Mesodermal cell (in vitro differentiated cells): ENCODE measurements around the gene MAN1B1.
"Not testable (repeated sequence)": the region's sequence is repeated elsewhere in the genome, so short reads cannot be mapped to it uniquely, and the experiment has no call there.

Experiments used
- H3K27ac ChIP-seq: 2 replicates; pipeline ENCODE4 v1.7.0; 2013; ENCODE audit warnings: mild to moderate bottlenecking, low read depth, low read length, moderate library complexity; ENCODE audit not compliant: severe bottlenecking
- H3K36me3 ChIP-seq: 2 replicates; pipeline ENCODE4 v1.7.1; 2013; ENCODE audit warnings: mild to moderate bottlenecking, low read length, moderate library complexity; ENCODE audit not compliant: control insufficient read depth, insufficient read depth
- H3K4me1 ChIP-seq: one replicate; pipeline ENCODE4 v1.7.1; 2013; ENCODE audit warnings: mild to moderate bottlenecking, low read length; ENCODE audit not compliant: insufficient read depth, control insufficient read depth, poor library complexity, severe bottlenecking
- H3K4me3 ChIP-seq: 2 replicates; pipeline ENCODE4 v1.7.0; 2013; ENCODE audit warnings: low read length, control low read depth, mild to moderate bottlenecking; ENCODE audit not compliant: insufficient read depth, poor library complexity, severe bottlenecking; ENCODE audit errors: extremely low read depth
- H3K9me3 ChIP-seq: 2 replicates; pipeline ENCODE4 v1.7.1; 2013; ENCODE audit warnings: mild to moderate bottlenecking, low read length, moderate library complexity; ENCODE audit not compliant: control insufficient read depth
- WGBS, 2 experiments: methylation state at CpG; one replicate each; pipeline ENCODE4 v1.1.5; 2013; ENCODE audit warnings: missing lambda C conversion rate in 2 of 2; ENCODE audit not compliant: insufficient coverage in 2 of 2; 5-methylcytosine and 5-hydroxymethylcytosine counted together

Gene MAN1B1

DNA sequence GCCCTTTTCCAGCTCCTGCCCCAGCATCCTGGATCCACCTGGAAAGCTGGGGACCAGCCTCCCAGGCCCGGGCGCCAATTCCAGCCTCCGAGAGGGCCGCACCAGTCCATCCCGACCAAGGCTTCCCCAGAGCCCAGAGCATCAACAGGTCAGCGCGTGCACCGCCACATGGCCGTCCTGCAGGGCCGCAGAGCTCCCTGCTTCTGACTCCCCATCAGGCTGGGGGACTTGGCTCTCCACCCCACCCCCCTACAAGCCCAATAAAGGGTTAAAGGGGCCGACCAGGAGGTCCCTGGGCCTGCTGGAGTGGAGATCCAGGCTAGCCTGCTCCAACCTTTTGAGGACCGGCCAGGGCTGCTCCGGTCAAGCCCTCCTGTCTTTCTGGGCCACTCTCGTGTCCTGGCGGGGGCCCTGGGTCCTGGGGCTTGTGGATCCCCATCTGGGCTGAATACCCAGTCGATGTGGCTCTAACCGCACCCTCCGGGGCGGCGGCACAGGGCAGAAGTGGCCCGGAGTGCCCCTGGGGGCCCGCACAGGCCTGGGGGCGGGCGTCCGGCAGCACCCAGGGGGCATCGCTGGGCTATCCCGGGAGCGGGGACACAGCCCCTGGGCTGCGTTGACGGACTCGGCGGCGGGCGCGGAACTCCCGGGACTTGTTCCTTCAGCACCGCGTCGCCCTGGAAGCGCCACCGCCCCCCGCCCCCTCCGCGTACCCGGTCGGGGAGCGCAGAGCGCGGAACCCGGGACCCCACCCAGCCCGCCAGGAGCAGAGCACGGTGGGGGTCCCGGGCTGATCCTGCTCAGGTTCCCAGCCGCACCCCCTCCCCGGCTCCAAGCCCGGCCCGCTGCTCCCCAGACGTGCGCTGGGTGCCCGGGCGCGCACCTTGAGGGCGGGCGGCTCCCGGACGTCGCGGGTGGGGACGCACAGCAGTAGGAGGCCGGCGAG lies 33.5 kb upstream of the MAN1B1 start:
- Histone ChIP-seq H3K27ac (no peak overlapping the region), H3K4me1 (peaks cover 2% of the 10 kb centered on the region), H3K4me3 (no peak overlapping the region), H3K36me3 (no peaks in the 10 kb centered on the region), H3K9me3 (no peaks in the 10 kb centered on the region)
- 15 to 16% methylated on average over 47 to 70 of the region's 71 CpGs for WGBS, 2 experiments

DNA sequence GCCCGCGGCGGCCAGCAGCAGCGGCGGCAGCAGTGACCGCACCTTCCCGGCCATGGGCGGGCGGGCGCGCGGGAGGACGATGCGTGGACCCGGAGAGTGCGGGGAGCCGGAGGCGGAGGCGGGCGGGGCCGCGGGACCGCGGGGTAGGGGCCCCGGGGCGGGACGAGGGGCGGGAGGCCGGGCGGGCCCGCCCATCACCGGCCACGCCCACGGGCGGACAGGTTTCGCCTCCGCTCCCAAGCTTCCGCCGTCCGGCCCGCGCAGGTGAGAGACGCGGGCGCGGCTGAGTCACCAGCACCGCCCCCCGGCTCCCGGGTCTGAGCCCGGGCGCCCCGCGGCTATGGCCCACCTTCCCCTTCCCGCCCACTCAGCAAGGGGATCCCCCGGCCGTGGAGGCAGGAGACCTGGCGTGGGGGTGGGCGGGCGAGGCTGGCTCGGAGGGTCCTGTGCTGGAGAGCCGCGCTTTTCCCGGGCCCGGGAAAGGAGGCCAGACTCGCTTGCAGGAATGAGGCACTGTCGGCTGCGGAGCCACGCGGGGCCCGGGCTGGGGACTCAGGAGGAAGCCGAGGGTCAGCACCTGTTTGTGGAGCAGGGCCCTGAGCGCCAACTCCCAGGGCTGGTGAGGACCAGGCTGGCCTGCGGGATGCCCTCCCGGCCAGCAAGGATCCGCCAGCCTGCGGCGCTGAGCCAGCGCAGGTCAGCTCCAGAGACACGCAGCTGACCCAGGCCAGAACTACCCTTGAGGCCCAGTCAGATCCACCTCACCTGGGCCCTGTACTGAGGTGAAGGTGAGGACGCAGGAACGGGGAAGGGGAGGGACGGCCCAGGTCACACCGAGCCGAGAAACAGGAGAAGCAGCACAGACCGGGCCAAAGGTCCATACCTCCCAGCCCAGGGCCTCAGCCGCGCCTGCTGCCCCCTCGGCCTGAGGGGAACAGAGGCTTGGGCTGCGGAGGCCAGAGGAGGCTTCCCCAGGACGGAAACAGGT lies 32.5 kb upstream of the MAN1B1 start, which contains the start of gene ENTPD2:
TSS of gene ENTPD2 (minus strand) at position 118 of the 988 bp plus-strand sequence. CDS start at position 54, 64 bp downstream.
- Histone ChIP-seq H3K36me3 (no peaks in the 10 kb centered on the region), H3K27ac (no peak within 1 kb of the TSS), H3K9me3 (no peaks in the 10 kb centered on the region), H3K4me1 (peaks cover 2% of the 10 kb centered on the region), H3K4me3 (no peak within 1 kb of the TSS)
- 24% methylated on average over 68 to 75 of the region's 90 CpGs for WGBS, 2 experiments

DNA sequence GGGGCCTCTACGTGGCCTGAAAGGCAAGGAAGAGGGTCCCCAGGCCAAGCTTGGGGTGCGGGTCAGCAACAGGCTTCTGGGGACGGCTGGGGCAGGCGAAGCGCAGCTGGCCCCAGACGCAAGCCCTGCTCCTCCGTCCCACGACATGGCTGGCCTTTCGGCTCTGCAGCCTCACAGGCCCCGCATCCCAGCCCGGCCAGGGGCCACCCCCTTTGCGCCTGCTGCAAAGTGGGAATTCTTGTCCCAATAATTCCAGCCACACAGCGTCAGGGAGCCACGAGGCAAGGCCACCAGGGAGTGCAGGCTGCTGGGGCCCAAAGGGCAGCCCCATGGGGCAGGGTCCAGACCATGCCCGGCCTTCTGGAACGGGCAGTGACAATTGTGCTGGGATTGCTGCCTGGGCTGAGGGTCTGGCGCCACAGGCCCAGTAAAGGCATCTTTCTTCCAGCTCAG lies 31.8 kb upstream of the MAN1B1 start:
- H3K4me3 ChIP-seq = no peak overlapping the region
- H3K4me1 ChIP-seq = peaks cover 2% of the 10 kb centered on the region
- no peaks in the 10 kb centered on the region for H3K9me3 ChIP-seq
- WGBS, 2 experiments = 91 to 92% methylated on average over 16 to 17 of the region's 17 CpGs
- no peaks in the 10 kb centered on the region for H3K36me3 ChIP-seq
- no peak overlapping the region for H3K27ac ChIP-seq

DNA sequence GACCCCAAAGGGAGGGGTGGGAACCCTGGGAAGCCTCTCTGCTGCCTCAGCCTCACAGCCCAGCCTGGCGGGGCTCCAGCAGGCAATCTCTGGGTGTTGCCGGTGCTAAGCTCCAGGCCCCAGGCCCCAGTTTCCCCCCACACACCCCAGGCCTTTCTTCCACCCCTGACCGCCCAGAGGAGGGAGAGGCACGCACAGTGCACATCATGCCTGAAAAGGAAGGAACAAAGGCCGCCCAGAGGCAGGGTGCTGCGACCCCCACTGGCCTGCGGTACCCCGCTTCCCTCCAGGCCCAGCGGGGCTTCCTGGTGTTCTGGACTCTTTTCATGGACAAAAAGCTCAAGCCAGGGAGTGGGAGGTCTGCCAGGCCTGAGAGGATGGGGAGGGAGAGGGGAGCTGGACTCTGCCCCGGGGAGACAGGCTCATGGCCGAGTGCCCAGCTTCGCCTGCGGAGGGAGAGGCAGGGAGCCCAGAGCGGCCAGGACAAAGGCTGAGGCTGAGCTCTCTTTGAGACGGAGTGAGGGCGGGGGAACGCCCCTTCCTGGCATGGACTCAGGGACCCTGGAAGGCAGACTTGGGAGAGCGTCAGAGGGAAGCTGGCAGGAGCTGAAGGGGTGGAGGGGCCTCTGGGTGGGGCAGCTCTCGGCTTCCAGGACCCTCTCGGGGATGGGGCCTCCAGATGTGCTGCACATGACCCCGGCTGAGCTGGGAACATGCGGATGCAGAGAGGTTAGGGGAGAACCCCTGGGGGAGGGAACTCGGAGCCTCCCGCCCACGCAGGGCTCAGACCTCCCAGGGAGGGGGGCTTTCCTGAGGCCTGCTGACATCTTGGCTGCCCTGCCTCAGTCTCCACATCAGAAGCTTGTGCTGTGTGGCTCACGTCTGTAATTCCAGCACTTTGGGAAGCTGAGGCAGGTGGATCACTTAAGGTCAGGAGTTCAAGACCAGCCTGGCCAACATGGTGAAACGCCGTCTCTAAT lies 31.1 kb upstream of the MAN1B1 start:
- Histone ChIP-seq H3K9me3 (no peaks in the 10 kb centered on the region), H3K4me1 (peaks cover 2% of the 10 kb centered on the region), H3K27ac (no peak overlapping the region), H3K36me3 (no peaks in the 10 kb centered on the region), H3K4me3 (no peak overlapping the region)
- WGBS, 2 experiments = 78 to 83% methylated on average over 16 to 27 of the region's 28 CpGs

DNA sequence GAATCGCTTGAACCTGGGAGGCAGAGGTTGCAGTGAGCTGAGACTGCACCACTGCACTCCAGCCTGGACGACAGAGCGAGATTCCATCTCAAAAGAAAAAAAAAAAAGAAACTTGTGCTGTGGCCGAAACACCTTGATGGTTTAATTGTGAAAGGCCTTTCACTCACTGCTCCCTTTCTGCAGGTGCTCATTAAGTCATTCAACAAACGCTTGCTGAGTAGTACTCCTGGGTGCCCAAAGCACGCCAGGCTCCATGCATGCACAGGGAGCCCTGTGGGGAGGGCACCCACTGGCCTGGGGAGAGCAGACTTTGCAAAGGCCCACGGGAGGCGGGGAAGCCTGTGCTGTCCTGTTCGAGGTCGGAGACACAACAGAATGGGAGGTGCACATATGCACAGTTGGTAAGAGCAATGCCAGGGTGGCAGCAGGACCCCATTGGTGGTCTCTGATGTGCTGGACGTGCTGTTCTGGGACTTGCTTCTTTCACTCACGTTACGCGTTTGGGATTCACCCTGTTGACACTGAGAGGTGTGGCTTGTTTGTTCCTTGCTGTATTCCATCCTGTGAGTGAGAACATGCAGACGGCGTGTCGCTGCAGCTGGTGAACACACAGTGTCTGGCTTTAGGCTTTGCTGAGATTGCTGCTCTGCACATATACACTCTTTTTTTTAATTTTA lies 29.9 kb upstream of the MAN1B1 start:
- WGBS, 2 experiments = 88 to 90% methylated on average over 12 to 15 of the region's 17 CpGs
- Histone ChIP-seq H3K27ac (no peak overlapping the region), H3K9me3 (no peaks in the 10 kb centered on the region)

DNA sequence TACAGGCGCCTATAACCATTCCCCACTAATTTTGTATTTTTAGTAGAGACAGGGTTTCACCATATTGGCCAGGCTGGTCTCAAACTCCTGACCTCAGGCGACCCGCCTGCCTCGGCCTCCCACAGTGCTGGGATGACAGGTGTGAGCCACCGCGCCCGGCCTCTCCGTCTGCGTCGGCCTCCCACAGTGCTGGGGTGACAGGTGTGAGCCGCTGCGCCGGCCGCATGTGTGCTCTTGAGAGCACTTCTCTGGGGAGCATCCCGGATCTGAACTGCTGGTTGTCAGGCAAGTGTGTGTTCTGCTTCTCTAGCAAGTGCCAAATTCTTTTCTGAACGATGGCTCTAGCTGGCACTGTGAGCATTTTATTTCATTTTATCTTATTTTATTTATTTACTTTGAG lies 29.2 kb upstream of the MAN1B1 start:
- no peaks in the 10 kb centered on the region for H3K9me3 ChIP-seq
- peaks cover 2% of the 10 kb centered on the region for H3K4me1 ChIP-seq
- H3K36me3 ChIP-seq = no peaks in the 10 kb centered on the region
- 85 to 89% methylated on average over 12 to 13 of the region's 16 CpGs for WGBS, 2 experiments
- H3K27ac ChIP-seq = no peak overlapping the region
- no peak overlapping the region for H3K4me3 ChIP-seq

More for the DNA sequence above, 29.9 kb upstream of the MAN1B1 start:
- H3K4me1 ChIP-seq = peaks cover 2% of the 10 kb centered on the region
- H3K4me3 ChIP-seq = no peak overlapping the region
- H3K36me3 ChIP-seq = no peaks in the 10 kb centered on the region

DNA sequence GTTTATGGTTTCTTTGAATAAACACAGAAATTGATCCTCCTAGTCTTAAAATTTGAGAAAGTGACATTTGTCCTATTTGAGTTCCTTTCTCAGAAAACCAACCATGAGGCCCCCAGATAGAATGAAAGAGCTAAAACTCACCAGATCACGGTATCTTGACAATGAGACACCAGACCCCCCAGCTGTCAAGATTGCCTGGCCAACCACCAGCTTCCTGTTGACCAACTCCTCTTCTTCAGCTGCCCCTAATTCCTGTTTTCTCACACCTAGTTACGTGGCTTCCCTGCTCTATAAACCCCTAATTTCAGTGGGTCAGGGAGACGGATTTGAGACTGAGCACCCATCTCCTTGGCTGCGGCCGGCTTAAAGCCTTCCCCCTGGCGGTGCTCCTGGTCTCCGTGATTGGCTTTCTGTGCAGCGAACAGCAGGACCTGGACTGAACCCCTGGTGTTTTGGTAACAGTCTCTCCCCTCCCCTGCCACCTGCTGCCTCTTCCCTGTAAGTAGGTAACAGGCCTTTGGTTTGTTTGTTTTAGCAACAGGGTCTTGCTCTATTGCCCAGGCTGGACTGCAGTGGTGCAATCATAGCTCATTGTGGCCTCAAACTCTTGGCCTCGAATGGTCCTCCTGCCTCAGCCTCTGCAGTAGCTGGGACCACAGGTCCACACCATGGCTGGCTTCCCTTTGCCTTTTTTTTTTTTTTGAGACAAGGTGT lies 28.1 kb upstream of the MAN1B1 start:
- Histone ChIP-seq H3K4me3 (no peak overlapping the region), H3K27ac (no peak overlapping the region), H3K4me1 (peaks cover 1% of the 10 kb centered on the region), H3K9me3 (no peaks in the 10 kb centered on the region), H3K36me3 (no peaks in the 10 kb centered on the region)
- WGBS, 2 experiments = 83 to 89% methylated on average over 7 to 8 of the region's 9 CpGs

DNA sequence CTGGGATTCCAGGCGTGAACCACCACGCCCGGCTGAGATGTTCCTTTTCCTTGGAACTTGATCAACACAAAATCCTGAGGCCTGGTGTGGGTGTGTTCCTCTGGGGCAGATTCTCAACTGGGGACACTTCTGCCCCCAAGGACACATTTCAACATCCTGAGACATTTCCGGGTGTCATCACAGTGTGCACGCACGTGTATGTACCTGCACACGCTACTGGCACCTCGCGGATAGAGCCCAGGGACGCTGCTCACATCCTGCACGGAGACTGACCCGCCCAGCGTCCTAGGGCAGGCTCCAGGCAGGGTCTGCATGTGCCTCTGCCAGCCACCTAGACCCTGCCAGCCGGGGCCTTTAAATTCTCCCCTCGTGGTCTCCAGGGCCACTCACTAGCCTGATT lies 24.4 kb upstream of the MAN1B1 start:
- Histone ChIP-seq H3K9me3 (no peaks in the 10 kb centered on the region), H3K27ac (no peak overlapping the region), H3K36me3 (no peaks in the 10 kb centered on the region), H3K4me3 (no peak overlapping the region), H3K4me1 (no peaks in the 10 kb centered on the region)
- 89 to 91% methylated on average over 13 to 15 of the region's 15 CpGs for WGBS, 2 experiments

DNA sequence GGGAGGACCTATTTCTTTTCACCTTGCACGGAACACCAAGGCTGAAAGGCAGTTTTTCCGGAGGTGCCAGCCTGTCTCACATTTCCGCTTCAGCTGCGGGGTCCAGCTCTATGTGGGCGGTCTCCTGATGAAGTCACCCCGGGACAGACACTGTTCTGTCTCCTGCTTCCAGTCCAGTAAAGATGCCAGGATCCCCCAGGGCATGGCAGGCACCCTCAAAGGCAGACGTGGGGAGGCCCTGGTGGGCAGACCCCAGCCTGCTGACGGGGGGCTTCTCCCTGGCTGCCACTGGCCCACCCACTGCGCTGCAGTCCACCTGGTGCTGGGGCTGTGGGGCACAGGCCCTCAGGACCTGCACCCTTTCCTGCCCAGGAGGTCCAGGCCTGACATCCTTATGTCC lies 24.0 kb upstream of the MAN1B1 start:
- WGBS, 2 experiments = 79 to 91% methylated on average over 4 of the region's 9 CpGs
- not testable (repeated sequence) for H3K9me3 ChIP-seq, H3K27ac ChIP-seq, H3K4me3 ChIP-seq, H3K36me3 ChIP-seq, H3K4me1 ChIP-seq
